Panc1 (cell line): ENCODE measurements around the gene ASPRV1.

Experiments used
- POLR2AphosphoS5 ChIP-seq: IDR thresholded peaks from 2 replicates; pipeline ENCODE4 v1.6.1; 2012; ENCODE audit warnings: mild to moderate bottlenecking, low read depth, low read length, moderate library complexity
- REST ChIP-seq, 2 experiments: IDR thresholded peaks; 2 replicates each; pipeline ENCODE4 v1.6.1; 2011 to 2012; ENCODE audit warnings: low read depth in 2 of 2, control low read depth in 1 of 2, low read length in 1 of 2, mild to moderate bottlenecking in 1 of 2, moderate library complexity in 1 of 2; ENCODE audit not compliant: insufficient read depth in 1 of 2

DNA sequence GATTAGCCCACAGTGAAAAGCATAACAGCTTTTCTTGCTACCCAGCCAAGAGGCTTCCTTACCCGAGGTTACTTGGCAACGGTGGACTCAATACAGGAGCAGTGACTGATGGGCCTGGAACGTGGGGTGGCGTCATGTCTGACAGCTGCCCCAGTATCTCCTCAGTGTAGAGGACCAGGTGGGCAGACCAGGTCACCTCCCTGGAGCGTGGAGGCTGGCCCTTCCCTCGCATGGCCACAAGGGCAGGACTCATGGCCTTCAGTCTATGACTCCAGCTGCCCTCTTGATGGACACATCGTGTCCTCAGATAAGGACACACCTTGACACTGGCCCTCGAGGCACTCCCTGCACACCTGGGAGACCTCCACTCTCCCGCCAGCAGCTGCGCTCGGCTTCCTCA lies 6.4 kb downstream of the ASPRV1 start:
- no peak for TF ChIP-seq POLR2AphosphoS5
- TF ChIP-seq REST (IDR thresholded peaks at IDR 0.05; ENCODE audit: insufficient read depth in 1 of 2, low read depth in 2 of 2, low read length in 1 of 2), result no peak
